HCT116 (cell line): ENCODE results near the gene SORL1. TPM values are rescaled to one million over a fixed set of nuclear protein-coding genes. Genes with fewer than 3 reads are reported as not detected.

ENCODE experiments used
- ATAC-seq: fragments of 200-7000 bp; cut with Tn5 transposase; 2 replicates; pipeline ENCODE4 v1.9.1; 2020; ENCODE audit warnings: mild to moderate bottlenecking, moderate library complexity
- BruUV-seq: library from RNA; stranded (reverse); fragments of 400-500 nt; replicated peaks from 2 replicates; lab custom pipeline; 2021; lab: Mats Ljungman, UMichigan
- CTCF ChIA-PET: fragments of 300-600 bp; sonication (Branson Sonifier 250); formaldehyde crosslinking; loops from one replicate; lab custom pipeline; 2021; ENCODE audit warnings: antibody characterized with exemption; lab: Charles Lee
- POLR2A ChIA-PET: fragments of 300-600, 350-600 bp; sonication (Branson Sonifier 250); formaldehyde crosslinking; loops from one replicate; lab custom pipeline; 2021; ENCODE audit warnings: antibody characterized with exemption; lab: Charles Lee
- RAD21 ChIA-PET, 2 experiments: fragments of 300-600 bp; sonication (Branson Sonifier 250); formaldehyde crosslinking; loops; one replicate each; lab custom pipeline; 2023; ENCODE audit warnings: low total read pairs in 2 of 2; ENCODE audit not compliant: uncharacterized antibody in 2 of 2, unreplicated experiment in 2 of 2, low non-redundant PET in 1 of 2; lab: Charles Lee
- DNase-seq: peaks from one replicate; pipeline ENCODE4 v3.0.0-alpha.2; 2010; ENCODE audit warnings: low read depth, low spot score
- H2AFZ ChIP-seq: fragments of 200-600 bp; shearing (Covaris generic), sonication (generic); 2 replicates; pipeline ENCODE4 v1.6.1; 2017; ENCODE audit warnings: low read depth, mixed run types, mixed read lengths, antibody characterized with exemption, low read length; ENCODE audit not compliant: poor library complexity, severe bottlenecking
- H3K27ac ChIP-seq: 2 replicates; pipeline ENCODE4 v1.5.1; 2012; ENCODE audit warnings: low read depth, low read length
- H3K27me3 ChIP-seq: fragments of 200-600 bp; sonication (generic); 2 replicates; pipeline ENCODE4 v1.6.1; 2016; ENCODE audit warnings: mixed run types, low read length, mixed read lengths; ENCODE audit not compliant: insufficient read depth
- H3K36me3 ChIP-seq, 2 experiments: fragments of 200-500 bp in 1 of 2; fragments of 200-600 bp in 1 of 2; sonication (Bioruptor generic) in 1 of 2; sonication (generic) in 1 of 2; 2 replicates each; pipeline versions ENCODE4 v1.5.1 to v1.6.1; 2014 to 2016; ENCODE audit warnings: low read length in 2 of 2, inconsistent platforms in 1 of 2, mixed read lengths in 1 of 2, mixed run types in 1 of 2; ENCODE audit not compliant: insufficient read depth in 2 of 2, control insufficient read depth in 1 of 2
- H3K4me1 ChIP-seq, 2 experiments: fragments of 200-600 bp in 1 of 2; sonication (generic) in 1 of 2; 2 replicates each; pipeline versions ENCODE4 v1.5.1 to v1.6.1; 2012 to 2017; ENCODE audit warnings: low read length in 2 of 2, inconsistent platforms in 1 of 2, mild to moderate bottlenecking in 1 of 2, mixed read lengths in 1 of 2, mixed run types in 1 of 2, moderate library complexity in 1 of 2; ENCODE audit not compliant: insufficient read depth in 2 of 2, control insufficient read depth in 1 of 2
- H3K4me2 ChIP-seq: fragments of 200-600 bp; sonication (generic); 2 replicates; pipeline ENCODE4 v1.6.1; 2017; ENCODE audit warnings: mixed run types, low read length, mixed read lengths
- H3K4me3 ChIP-seq, 2 experiments: fragments of 200-600 bp in 1 of 2; sonication (generic) in 1 of 2; replicated peaks in 1 of 2; 2 replicates each; pipeline ENCODE4 v1.5.1; 2011 to 2016; ENCODE audit warnings: low read length in 2 of 2, control low read depth in 1 of 2, low read depth in 1 of 2, mild to moderate bottlenecking in 1 of 2, mixed read lengths in 1 of 2, mixed run types in 1 of 2
- H3K79me2 ChIP-seq: fragments of 200-600 bp; sonication (generic); 2 replicates; pipeline ENCODE4 v1.6.1; 2017; ENCODE audit warnings: mild to moderate bottlenecking, mixed run types, low read length, moderate library complexity, mixed read lengths; ENCODE audit not compliant: insufficient read depth
- H3K9ac ChIP-seq: fragments of 200-600 bp; sonication (generic); 2 replicates; pipeline ENCODE4 v1.6.1; 2016; ENCODE audit warnings: low read length, mixed read lengths
- H3K9me2 ChIP-seq: fragments of 200-600 bp; sonication (generic), shearing (Covaris generic); 2 replicates; pipeline ENCODE4 v1.6.1; 2017; ENCODE audit warnings: mixed run types, mild to moderate bottlenecking, moderate library complexity; ENCODE audit not compliant: insufficient read depth
- H3K9me3 ChIP-seq, 2 experiments: fragments of 200-500 bp in 1 of 2; fragments of 200-600 bp in 1 of 2; sonication (Bioruptor generic) in 1 of 2; sonication (generic) in 1 of 2; 2 replicates each; pipeline ENCODE4 v1.6.1; 2014 to 2017; ENCODE audit warnings: low read length in 2 of 2, mixed read lengths in 2 of 2, inconsistent platforms in 1 of 2, low read depth in 1 of 2, mild to moderate bottlenecking in 1 of 2, mixed run types in 1 of 2, moderate library complexity in 1 of 2; ENCODE audit not compliant: control insufficient read depth in 1 of 2, insufficient read depth in 1 of 2
- H4K20me1 ChIP-seq: fragments of 200-600 bp; sonication (generic), shearing (Covaris generic); 2 replicates; pipeline ENCODE4 v1.6.1; 2017; ENCODE audit warnings: mixed run types, mild to moderate bottlenecking, moderate library complexity; ENCODE audit not compliant: insufficient read depth
- ATF3 ChIP-seq: IDR thresholded peaks from 2 replicates; pipeline ENCODE4 v1.6.1; 2012
- CEBPB ChIP-seq: IDR thresholded peaks from 2 replicates; pipeline ENCODE4 v1.6.1; 2012; ENCODE audit warnings: low read depth
- CTCF ChIP-seq, 3 experiments: fragments of 200-600 bp in 1 of 3; sonication (generic) in 1 of 3; IDR thresholded peaks in 2 of 3; conservative IDR thresholded peaks in 1 of 3; 2 replicates each; pipeline ENCODE4 v1.5.1; 2012 to 2017; ENCODE audit warnings: low read depth in 2 of 3, low read length in 2 of 3, antibody characterized with exemption in 1 of 3, borderline replicate concordance in 1 of 3, control low read depth in 1 of 3, mild to moderate bottlenecking in 1 of 3, mixed read lengths in 1 of 3, mixed run types in 1 of 3, moderate library complexity in 1 of 3; ENCODE audit not compliant: insufficient read depth in 1 of 3
- EGR1 ChIP-seq: IDR thresholded peaks from 2 replicates; pipeline ENCODE4 v1.6.1; 2012; ENCODE audit warnings: low read depth
- ELF1 ChIP-seq: IDR thresholded peaks from 2 replicates; pipeline ENCODE4 v1.6.1; 2012; ENCODE audit warnings: low read depth, borderline replicate concordance
- EZH2 ChIP-seq: fragments of 200-600 bp; sonication (generic); IDR thresholded peaks from 2 replicates; pipeline ENCODE4 v1.6.1; 2017; ENCODE audit warnings: antibody characterized with exemption, mixed run types
- EZH2phosphoT487 ChIP-seq: fragments of 200-600 bp; IDR thresholded peaks from 2 replicates; pipeline ENCODE4 v1.6.1; 2018; ENCODE audit warnings: antibody characterized with exemption, borderline replicate concordance
- FOSL1 ChIP-seq: IDR thresholded peaks from 2 replicates; pipeline ENCODE4 v1.6.1; 2012; ENCODE audit warnings: low read depth
- MAX ChIP-seq: IDR thresholded peaks from 2 replicates; pipeline ENCODE4 v1.6.1; 2012
- POLR2AphosphoS5 ChIP-seq: IDR thresholded peaks from 2 replicates; pipeline ENCODE4 v1.6.1; 2011; ENCODE audit warnings: mild to moderate bottlenecking, low read depth, low read length, moderate library complexity
- RAD21 ChIP-seq: IDR thresholded peaks from 2 replicates; pipeline ENCODE4 v1.6.1; 2012; ENCODE audit warnings: low read depth, mild to moderate bottlenecking
- REST ChIP-seq: IDR thresholded peaks from 2 replicates; pipeline ENCODE4 v1.6.1; 2012; ENCODE audit warnings: low read depth
- SIN3A ChIP-seq: IDR thresholded peaks from 2 replicates; pipeline ENCODE4 v1.6.1; 2012; ENCODE audit warnings: low read depth
- SP1 ChIP-seq: IDR thresholded peaks from 2 replicates; pipeline ENCODE4 v1.6.1; 2012; ENCODE audit warnings: low read depth
- SRF ChIP-seq: IDR thresholded peaks from 2 replicates; pipeline ENCODE4 v1.6.1; 2012; ENCODE audit warnings: low read depth
- TCF7L2 ChIP-seq: IDR thresholded peaks from 2 replicates; pipeline ENCODE4 v1.7.0; 2011; ENCODE audit warnings: borderline replicate concordance, inconsistent platforms; ENCODE audit not compliant: insufficient read depth, insufficient read length; ENCODE audit errors: extremely low read depth
- YY1 ChIP-seq: IDR thresholded peaks from 2 replicates; pipeline ENCODE4 v1.6.1; 2011; ENCODE audit warnings: low read length, low read depth, moderate library complexity, mild to moderate bottlenecking; ENCODE audit not compliant: insufficient replicate concordance; ENCODE audit errors: extremely low read depth
- ZBTB33 ChIP-seq: IDR thresholded peaks from 2 replicates; pipeline ENCODE4 v1.6.1; 2011; ENCODE audit warnings: mild to moderate bottlenecking, low read length, moderate library complexity; ENCODE audit not compliant: insufficient replicate concordance; ENCODE audit errors: extremely low read depth
- ZFX ChIP-seq: fragments of 450-650 bp; IDR thresholded peaks from 2 replicates; pipeline ENCODE4 v1.6.1; 2017
- ZNF274 ChIP-seq: fragments of 200-500 bp; sonication (Bioruptor generic); IDR thresholded peaks from 2 replicates; pipeline ENCODE4 v1.6.1; 2014; ENCODE audit warnings: mild to moderate bottlenecking, low read depth, low read length, inconsistent platforms
- intact Hi-C: fragments of 100-400 bp; cut with micrococcal nuclease; formaldehyde crosslinking; loops from 2 replicates; pipeline ENCODE4 v1.10.0; 2022
- total RNA-seq: library from RNA; stranded (reverse); gene quantifications from one replicate; pipeline ENCODE4 v1.2.1, GENCODE V29; 2021; ENCODE audit not compliant: unreplicated experiment

Gene SORL1
- total RNA-seq, 1 experiment from 2014 or later: 17.4 TPM

- no peak for TF ChIP-seq RAD21
- no peak for TF ChIP-seq ELF1
- no peak for TF ChIP-seq ZFX
- no peak for TF ChIP-seq FOSL1
- no peak for TF ChIP-seq EZH2
- no peak for TF ChIP-seq TCF7L2
- TF ChIP-seq ZNF274: no peak
- no peak for TF ChIP-seq SRF
- TF ChIP-seq EGR1: no peak
- no peak for TF ChIP-seq CTCF (IDR thresholded peaks at IDR 0.05 in 2 of 3, conservative IDR thresholded peaks at IDR 0.05 in 1 of 3; ENCODE audit: borderline replicate concordance in 1 of 3, insufficient read depth in 1 of 3, low read depth in 2 of 3, low read length in 2 of 3)
- TF ChIP-seq POLR2AphosphoS5: no peak
- no peak for TF ChIP-seq MAX
- no peak for TF ChIP-seq REST
- TF ChIP-seq SP1: no peak
- no peak for TF ChIP-seq EZH2phosphoT487
- TF ChIP-seq ATF3: no peak
- no peak for TF ChIP-seq CEBPB
- no peak for TF ChIP-seq ZBTB33
- TF ChIP-seq YY1: no peak
- TF ChIP-seq SIN3A: no peak
- RAD21 ChIA-PET: no interaction called here
- intact Hi-C loops: no loop called here
- Histone ChIP-seq H3K36me3 (no peaks in the 10 kb centered on the region), H3K4me1 (peaks cover 0 to 7% of the 10 kb centered on the region in 2 experiments; a peak in 1 of 4 replicates), H3K4me2 (no peak overlapping the region), H2AFZ (no peak overlapping the region), H3K4me3 (no peak overlapping the region), H3K27me3 (no peaks in the 10 kb centered on the region), H3K9ac (no peak overlapping the region), H4K20me1 (no peaks in the 10 kb centered on the region), H3K79me2 (no peaks in the 10 kb centered on the region), H3K9me2 (no peaks in the 10 kb centered on the region), H3K27ac (no peak overlapping the region), H3K9me3 (no peaks in the 10 kb centered on the region)
- CTCF ChIA-PET: no interaction called here
- ATAC-seq (no peak), DNase-seq (no peak)
- no TSS peak for BruUV-seq
- POLR2A ChIA-PET: no interaction called here
These were observed 113.0 kb downstream of the SORL1 start for GRCh38 chr11:121564948-121565684.
